Metanephros (tissue), 1 donor: ENCODE results near the gene APOOL. TPM values are rescaled to one million over a fixed set of nuclear protein-coding genes. Genes with fewer than 3 reads are reported as not detected.

Experiments
- total RNA-seq: library from RNA; depleted of rRNA; stranded (reverse); fragments of >200 nt; gene quantifications from one replicate; pipeline ENCODE4 v1.2.3, GENCODE V29; 2014

APOOL gene, protein sequence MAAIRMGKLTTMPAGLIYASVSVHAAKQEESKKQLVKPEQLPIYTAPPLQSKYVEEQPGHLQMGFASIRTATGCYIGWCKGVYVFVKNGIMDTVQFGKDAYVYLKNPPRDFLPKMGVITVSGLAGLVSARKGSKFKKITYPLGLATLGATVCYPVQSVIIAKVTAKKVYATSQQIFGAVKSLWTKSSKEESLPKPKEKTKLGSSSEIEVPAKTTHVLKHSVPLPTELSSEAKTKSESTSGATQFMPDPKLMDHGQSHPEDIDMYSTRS
- total RNA-seq, result 14.4 TPM

DNA sequence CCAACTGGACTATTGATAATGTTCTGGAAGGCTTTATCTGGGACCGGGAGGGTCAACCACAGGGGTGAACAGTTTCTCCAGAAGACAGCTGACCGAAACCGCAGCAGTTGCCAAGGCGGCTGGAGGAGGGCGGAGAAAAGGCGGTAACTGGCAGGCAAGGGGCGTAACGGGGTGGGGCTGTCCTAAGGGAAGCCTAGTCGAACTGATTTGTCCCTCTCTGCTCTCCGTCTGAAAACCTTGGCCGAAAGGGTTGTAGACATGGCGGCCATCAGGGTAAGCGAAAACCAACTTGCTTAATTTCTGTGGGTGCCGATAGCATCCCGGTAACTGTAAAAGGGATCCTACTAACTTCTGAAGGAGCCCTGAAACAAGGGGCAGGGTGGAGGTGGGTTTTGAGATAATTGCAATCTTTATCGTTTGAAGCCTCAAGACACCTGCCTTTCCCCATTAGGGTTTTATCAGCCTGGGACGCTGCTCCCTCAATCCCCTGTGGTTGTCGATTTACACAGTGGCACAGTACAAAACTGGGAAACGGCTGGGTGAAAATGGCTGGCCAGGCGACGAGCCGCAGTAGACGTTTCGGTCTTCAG, at the start of gene APOOL:
APOOL (plus strand) TSS at position 223 of the 590 bp plus-strand sequence; CDS start at position 259, 36 bp downstream.

Other genes with a start within 250 kb of the APOOL start
- 0.35 TPM for gene SATL1, start 239.9 kb downstream of the APOOL start, total RNA-seq
- 30.1 TPM for gene ZNF711, start 240.1 kb downstream of the APOOL start, total RNA-seq